ENCODE results near the gene CDC14B.

CDC14B gene

DNA sequence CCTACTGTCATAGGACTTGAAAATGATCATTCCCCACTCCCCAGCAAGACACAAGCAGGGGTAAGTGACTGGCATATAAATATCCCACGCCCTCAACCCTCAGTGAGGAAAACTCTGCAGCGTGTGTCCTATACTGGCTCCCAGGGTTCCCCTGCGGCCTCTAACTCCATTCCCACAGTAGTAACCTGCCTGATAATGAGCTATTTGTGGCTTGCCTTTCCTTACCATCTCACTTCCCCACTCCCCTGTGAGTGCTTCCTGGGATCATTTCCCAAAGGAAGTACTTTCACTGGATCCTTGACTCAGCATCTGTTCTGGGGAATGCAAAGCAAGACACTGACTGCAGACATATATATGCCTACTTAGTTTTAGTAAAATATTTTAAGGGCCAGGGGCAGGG lies 14.3 kb downstream of the CDC14B start:
- H3K27ac ChIP-seq (ENCODE audit: low read length) = no peak overlapping the region
- H4K20me1 ChIP-seq (ENCODE audit: insufficient read depth, low read length) = no peaks in the 10 kb centered on the region
- no peak overlapping the region for H3K4me2 ChIP-seq (ENCODE audit: low read depth, low read length)
- no peaks in the 10 kb centered on the region for H3K9me3 ChIP-seq (replicated peaks; ENCODE audit: insufficient read depth, low read length)
- no peaks in the 10 kb centered on the region for H3K79me2 ChIP-seq (ENCODE audit: low read length)
- H3K36me3 ChIP-seq (replicated peaks; ENCODE audit: insufficient read depth, low read length) = no peaks in the 10 kb centered on the region
- TF ChIP-seq, protein P1, sequence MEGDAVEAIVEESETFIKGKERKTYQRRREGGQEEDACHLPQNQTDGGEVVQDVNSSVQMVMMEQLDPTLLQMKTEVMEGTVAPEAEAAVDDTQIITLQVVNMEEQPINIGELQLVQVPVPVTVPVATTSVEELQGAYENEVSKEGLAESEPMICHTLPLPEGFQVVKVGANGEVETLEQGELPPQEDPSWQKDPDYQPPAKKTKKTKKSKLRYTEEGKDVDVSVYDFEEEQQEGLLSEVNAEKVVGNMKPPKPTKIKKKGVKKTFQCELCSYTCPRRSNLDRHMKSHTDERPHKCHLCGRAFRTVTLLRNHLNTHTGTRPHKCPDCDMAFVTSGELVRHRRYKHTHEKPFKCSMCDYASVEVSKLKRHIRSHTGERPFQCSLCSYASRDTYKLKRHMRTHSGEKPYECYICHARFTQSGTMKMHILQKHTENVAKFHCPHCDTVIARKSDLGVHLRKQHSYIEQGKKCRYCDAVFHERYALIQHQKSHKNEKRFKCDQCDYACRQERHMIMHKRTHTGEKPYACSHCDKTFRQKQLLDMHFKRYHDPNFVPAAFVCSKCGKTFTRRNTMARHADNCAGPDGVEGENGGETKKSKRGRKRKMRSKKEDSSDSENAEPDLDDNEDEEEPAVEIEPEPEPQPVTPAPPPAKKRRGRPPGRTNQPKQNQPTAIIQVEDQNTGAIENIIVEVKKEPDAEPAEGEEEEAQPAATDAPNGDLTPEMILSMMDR (IDR thresholded peaks at IDR 0.05; ENCODE audit: low read length) = no peak
- TF ChIP-seq EZH2 (optimal IDR thresholded peaks at IDR 0.05; ENCODE audit: low read depth, low read length) (no peak), EZH2phosphoT487 (IDR thresholded peaks at IDR 0.05; ENCODE audit: low read length) (no peak)
- no peaks in the 10 kb centered on the region for H3F3A ChIP-seq (ENCODE audit: insufficient read depth, low read length)
- no peak overlapping the region for H3K9ac ChIP-seq (ENCODE audit: low read length)
- H3K9me2 ChIP-seq (replicated peaks; ENCODE audit: insufficient read depth, low read length) = no peaks in the 10 kb centered on the region
- no peak overlapping the region for H2AFZ ChIP-seq (ENCODE audit: low read length)
- H3K27me3 ChIP-seq (replicated peaks; ENCODE audit: insufficient read depth, low read length) = no peaks in the 10 kb centered on the region
- no peak overlapping the region for H3K4me3 ChIP-seq (ENCODE audit: low read length)
- H3K4me1 ChIP-seq (ENCODE audit: low read length) = no peaks in the 10 kb centered on the region
- DNase-seq = no peak

DNA sequence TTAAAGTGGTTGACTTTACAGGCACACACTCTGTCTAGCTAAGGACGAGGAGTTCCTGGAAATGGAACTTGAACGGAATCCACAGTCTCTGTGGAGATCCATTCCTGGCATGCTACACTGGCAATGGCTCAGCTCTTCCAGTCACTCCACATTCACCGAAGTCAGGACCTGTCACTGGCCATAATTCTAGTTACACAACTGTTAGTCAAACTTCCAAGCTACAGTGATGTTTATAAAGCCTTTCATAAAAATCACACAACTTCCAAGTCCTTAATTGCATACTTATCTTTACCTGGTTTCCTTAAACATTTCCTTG lies 15.7 kb downstream of the CDC14B start:
- no peaks in the 10 kb centered on the region for H3F3A ChIP-seq (ENCODE audit: insufficient read depth, low read length)
- H3K4me3 ChIP-seq (ENCODE audit: low read length) = no peak overlapping the region
- H3K9ac ChIP-seq (ENCODE audit: low read length) = no peak overlapping the region
- H2AFZ ChIP-seq (ENCODE audit: low read length) = no peak overlapping the region
- TF ChIP-seq EZH2phosphoT487 (IDR thresholded peaks at IDR 0.05; ENCODE audit: low read length) (no peak), EZH2 (optimal IDR thresholded peaks at IDR 0.05; ENCODE audit: low read depth, low read length) (no peak)
- TF ChIP-seq, protein P1 (IDR thresholded peaks at IDR 0.05; ENCODE audit: low read length) = no peak
- H3K79me2 ChIP-seq (ENCODE audit: low read length) = no peaks in the 10 kb centered on the region
- no peaks in the 10 kb centered on the region for H4K20me1 ChIP-seq (ENCODE audit: insufficient read depth, low read length)
- no peak overlapping the region for H3K27ac ChIP-seq (ENCODE audit: low read length)
- no peaks in the 10 kb centered on the region for H3K4me1 ChIP-seq (ENCODE audit: low read length)
- H3K9me2 ChIP-seq (replicated peaks; ENCODE audit: insufficient read depth, low read length) = no peaks in the 10 kb centered on the region
- DNase-seq = no peak
- H3K27me3 ChIP-seq (replicated peaks; ENCODE audit: insufficient read depth, low read length) = no peaks in the 10 kb centered on the region
- H3K9me3 ChIP-seq (replicated peaks; ENCODE audit: insufficient read depth, low read length) = no peaks in the 10 kb centered on the region
- H3K4me2 ChIP-seq (ENCODE audit: low read depth, low read length) = no peak overlapping the region
- H3K36me3 ChIP-seq (replicated peaks; ENCODE audit: insufficient read depth, low read length) = no peaks in the 10 kb centered on the region

- no peaks in the 10 kb centered on the region for H3K9me3 ChIP-seq (replicated peaks; ENCODE audit: insufficient read depth, low read length)
- H4K20me1 ChIP-seq (ENCODE audit: insufficient read depth, low read length) = no peaks in the 10 kb centered on the region
- TF ChIP-seq EZH2phosphoT487 (IDR thresholded peaks at IDR 0.05; ENCODE audit: low read length) (no peak), EZH2 (optimal IDR thresholded peaks at IDR 0.05; ENCODE audit: low read depth, low read length) (no peak)
- TF ChIP-seq, protein P1 (IDR thresholded peaks at IDR 0.05; ENCODE audit: low read length) = no peak
- H3K4me3 ChIP-seq (ENCODE audit: low read length) = no peak overlapping the region
- H3K36me3 ChIP-seq (replicated peaks; ENCODE audit: insufficient read depth, low read length) = no peaks in the 10 kb centered on the region
- H3K4me2 ChIP-seq (ENCODE audit: low read depth, low read length) = no peak overlapping the region
- H3F3A ChIP-seq (ENCODE audit: insufficient read depth, low read length) = no peaks in the 10 kb centered on the region
- no peak for DNase-seq
- H3K9ac ChIP-seq (ENCODE audit: low read length) = no peak overlapping the region
- no peak overlapping the region for H3K27ac ChIP-seq (ENCODE audit: low read length)
- H3K79me2 ChIP-seq (ENCODE audit: low read length) = no peaks in the 10 kb centered on the region
- H2AFZ ChIP-seq (ENCODE audit: low read length) = no peak overlapping the region
- no peaks in the 10 kb centered on the region for H3K27me3 ChIP-seq (replicated peaks; ENCODE audit: insufficient read depth, low read length)
- no peaks in the 10 kb centered on the region for H3K4me1 ChIP-seq (ENCODE audit: low read length)
- no peaks in the 10 kb centered on the region for H3K9me2 ChIP-seq (replicated peaks; ENCODE audit: insufficient read depth, low read length)
Measured at GRCh38 chr9:96603305-96604003, 16.2 kb downstream of the CDC14B start.

Data from MM.1S (cell line).